HepG2 (cell line): ENCODE measurements around the gene PLEKHG7. TPM values are rescaled to one million over a fixed set of nuclear protein-coding genes. Genes with fewer than 3 reads are reported as not detected.

Experiments
- ATAC-seq: fragments of 200-7000 bp; cut with Tn5 transposase; 3 replicates; pipeline ENCODE4 v1.9.1; 2020; ENCODE audit warnings: mild to moderate bottlenecking, moderate library complexity
- BruUV-seq: library from RNA; stranded (reverse); fragments of 400-500 nt; replicated peaks from 2 replicates; lab custom pipeline; 2021; lab: Mats Ljungman, UMichigan
- CTCF ChIA-PET: fragments of 300-600 bp; formaldehyde crosslinking; extraction: SDS; loops from one replicate; lab custom pipeline; 2021; ENCODE audit warnings: low total read pairs, inconsistent platforms, low intra/inter-chr PET ratio; lab: Yijun Ruan, JAX
- POLR2A ChIA-PET: fragments of 350-600 bp; sonication (Branson Sonifier 250); formaldehyde crosslinking; loops from one replicate; lab custom pipeline; 2020; ENCODE audit warnings: antibody characterized with exemption, inconsistent platforms; lab: Yijun Ruan, JAX
- DNase-seq: peaks from one replicate; pipeline ENCODE4 v3.0.0-alpha.2; 2015; ENCODE audit warnings: low spot score
- FAIRE-seq: peaks from 3 replicates; lab custom pipeline; 2011; peaks lifted over from hg19 to GRCh38; lab: Jason Lieb, UNC
- H2AFZ ChIP-seq: one replicate; pipeline ENCODE4 v1.6.1; 2011; ENCODE audit warnings: low read length, inconsistent platforms
- H3K27ac ChIP-seq: fragments of 300-600 bp; 3 replicates; pipeline ENCODE4 v1.8.0; 2011; ENCODE audit warnings: mixed run types, mild to moderate bottlenecking, mixed read lengths, low read length, inconsistent platforms; ENCODE audit not compliant: insufficient read depth; ENCODE audit errors: extremely low read length
- H3K27me3 ChIP-seq, 2 experiments: fragments of 200-600 bp in 1 of 2; 2 replicates in 1 of 2; 3 replicates in 1 of 2; pipeline versions ENCODE4 v1.6.0 to v1.8.0; 2011; ENCODE audit warnings: low read length in 2 of 2, mild to moderate bottlenecking in 2 of 2, moderate library complexity in 2 of 2, inconsistent platforms in 1 of 2; ENCODE audit not compliant: insufficient read depth in 2 of 2, control insufficient read depth in 1 of 2
- H3K36me3 ChIP-seq, 2 experiments: fragments of 200-600 bp in 1 of 2; replicated peaks in 1 of 2; 2 replicates in 1 of 2; 3 replicates in 1 of 2; pipeline versions ENCODE4 v1.5.1 to v1.8.0; 2011; ENCODE audit warnings: low read length in 2 of 2, inconsistent platforms in 1 of 2; ENCODE audit not compliant: insufficient read depth in 2 of 2, control insufficient read depth in 1 of 2
- H3K4me1 ChIP-seq: 2 replicates; pipeline ENCODE4 v1.5.1; 2012; ENCODE audit warnings: low read length, inconsistent platforms; ENCODE audit not compliant: insufficient read depth
- H3K4me2 ChIP-seq: 2 replicates; pipeline ENCODE4 v1.6.0; 2011; ENCODE audit warnings: low read depth, low read length, inconsistent platforms
- H3K4me3 ChIP-seq, 3 experiments: fragments of 200-600 bp in 1 of 3; sonication (generic), shearing (Covaris generic) in 1 of 3; replicated peaks in 1 of 3; 2 replicates each; pipeline ENCODE4 v1.5.1; 2011 to 2016; ENCODE audit warnings: low read length in 3 of 3, inconsistent platforms in 2 of 3, low read depth in 2 of 3, mild to moderate bottlenecking in 2 of 3, control low read depth in 1 of 3, mixed read lengths in 1 of 3; ENCODE audit not compliant: insufficient read depth in 1 of 3
- H3K79me2 ChIP-seq: one replicate; pipeline ENCODE4 v1.6.1; 2011; ENCODE audit warnings: low read length, inconsistent platforms; ENCODE audit not compliant: insufficient read depth
- H3K9ac ChIP-seq: 2 replicates; pipeline ENCODE4 v1.6.0; 2011; ENCODE audit warnings: mild to moderate bottlenecking, low read depth, low read length, inconsistent platforms; ENCODE audit not compliant: insufficient read depth
- H3K9me3 ChIP-seq: 2 replicates; pipeline ENCODE4 v1.5.1; 2012; ENCODE audit warnings: mild to moderate bottlenecking, low read length
- H4K20me1 ChIP-seq: 2 replicates; pipeline ENCODE4 v1.6.0; 2011; ENCODE audit warnings: inconsistent platforms, mild to moderate bottlenecking, low read length, moderate library complexity; ENCODE audit not compliant: insufficient read depth
- ERF ChIP-seq: IDR thresholded peaks from 2 replicates; pipeline ENCODE4 v1.6.1; 2018; ENCODE audit warnings: missing biosample characterization, missing genetic modification reagents
- IRF9 ChIP-seq: sonication (generic); formaldehyde crosslinking; IDR thresholded peaks from 2 replicates; pipeline ENCODE4 v1.8.0; 2022; ENCODE audit warnings: missing genetic modification reagents, mild to moderate bottlenecking, borderline replicate concordance
- KLF13 ChIP-seq: sonication (generic); formaldehyde crosslinking; IDR thresholded peaks from 2 replicates; pipeline ENCODE4 v1.4.0; 2020; ENCODE audit warnings: mild to moderate bottlenecking, missing genetic modification reagents
- NR2C2 ChIP-seq: sonication (generic); formaldehyde crosslinking; IDR thresholded peaks from 2 replicates; pipeline ENCODE4 v1.4.0; 2020; ENCODE audit warnings: missing genetic modification reagents, mild to moderate bottlenecking, moderate library complexity, borderline replicate concordance
- PHF20 ChIP-seq: sonication (generic); formaldehyde crosslinking; IDR thresholded peaks from 2 replicates; pipeline ENCODE4 v1.5.0; 2020; ENCODE audit warnings: mild to moderate bottlenecking, missing genetic modification reagents
- PRDM10 ChIP-seq: sonication (generic); formaldehyde crosslinking; IDR thresholded peaks from 2 replicates; pipeline ENCODE4 v1.4.0; 2020; ENCODE audit warnings: low read depth, missing genetic modification reagents
- SMAD1 ChIP-seq: sonication (generic); formaldehyde crosslinking; IDR thresholded peaks from 2 replicates; pipeline ENCODE4 v1.4.0; 2020; ENCODE audit warnings: missing genetic modification reagents, low read depth, mild to moderate bottlenecking, borderline replicate concordance
- SMARCE1 ChIP-seq: fragments of 450-650 bp; IDR thresholded peaks from 2 replicates; pipeline ENCODE4 v1.6.1; 2017; ENCODE audit warnings: borderline replicate concordance
- SRF ChIP-seq: IDR thresholded peaks from 2 replicates; pipeline ENCODE4 v1.6.1; 2011; ENCODE audit warnings: mild to moderate bottlenecking, low read depth, low read length, moderate library complexity
- TRIM22 ChIP-seq: fragments of 450-650 bp; IDR thresholded peaks from 2 replicates; pipeline ENCODE4 v1.6.1; 2017
- WGBS: methylation state at CpG from one replicate; pipeline ENCODE4 v1.1.6; 2017; ENCODE audit warnings: low lambda C conversion rate; 5-methylcytosine and 5-hydroxymethylcytosine counted together
- in situ Hi-C: cut with HindIII; loops from 2 replicates; pipeline ENCODE4 v1.10.0; 2017; ENCODE audit warnings: low pct_unique_long_range_greater_than_20kb; ENCODE audit not compliant: extremely low pct_ligation_motif_present
- intact Hi-C: fragments of 100-400 bp; cut with micrococcal nuclease; formaldehyde crosslinking; loops from one replicate; pipeline ENCODE4 v1.10.0; 2022; ENCODE audit not compliant: unreplicated experiment
- polyA plus RNA-seq, 8 experiments: library from polyadenylated mRNA; depleted of rRNA in 3 of 8; stranded (reverse) in 7 of 8; unstranded in 1 of 8; fragments of >200 nt; fragmentation: Illumina TruSeq in 4 of 8; extraction: Trizol in 4 of 8; gene quantifications; 2 replicates each; pipeline versions ENCODE4 v1.2.1 to v1.2.3, GENCODE V29; 2011 to 2016; ENCODE audit warnings: low read depth in 4 of 8, missing spikeins in 1 of 8, mixed read lengths in 1 of 8; ENCODE audit not compliant: insufficient read depth in 1 of 8
- total RNA-seq, 5 experiments: library from RNA; depleted of rRNA; stranded (reverse); fragments of >200 nt; fragmentation: Illumina TruSeq; extraction: Trizol; gene quantifications; 2 replicates each; pipeline ENCODE4 v1.2.3, GENCODE V29; 2016; ENCODE audit warnings: low read depth in 1 of 5

PLEKHG7 gene
- total and polyA plus RNA-seq, 2 of the 13 experiments (the other 11 are each of a cell fraction or from before 2014, with no cell fraction given), result not detected

GRCh38 chr12:92719674-92720073, 16.9 kb downstream of the PLEKHG7 start:
- 0% methylated on average over 3 of the region's 6 CpGs for WGBS
- H3K79me2 ChIP-seq, result no peaks in the 10 kb centered on the region
- no peaks in the 10 kb centered on the region for H3K9me3 ChIP-seq
- ChIA-PET POLR2A (no interaction called here), CTCF (no interaction called here)
- peaks cover 19% of the 10 kb centered on the region for H3K4me1 ChIP-seq
- no peak overlapping the region for H3K9ac ChIP-seq
- H3K27me3 ChIP-seq, result no peaks in the 10 kb centered on the region
- no peaks in the 10 kb centered on the region for H3K36me3 ChIP-seq
- no peak for FAIRE-seq
- BruUV-seq, result no TSS peak
- H3K4me2 ChIP-seq, result no peak overlapping the region
- TF ChIP-seq TRIM22 (no peak), PRDM10 (CRISPR knock-in tag) (no peak), IRF9 (no peak), PHF20 (CRISPR knock-in tag) (no peak), SMARCE1 (no peak), SRF (no peak), NR2C2 (CRISPR knock-in tag) (no peak), SMAD1 (CRISPR knock-in tag) (no peak), KLF13 (CRISPR knock-in tag) (no peak), ERF (CRISPR knock-in tag) (no peak)
- no peak overlapping the region for H3K27ac ChIP-seq
- ATAC-seq, result no peak
- no peak overlapping the region for H3K4me3 ChIP-seq
- no peak for DNase-seq
- H4K20me1 ChIP-seq, result no peaks in the 10 kb centered on the region
- no peak overlapping the region for H2AFZ ChIP-seq
- intact Hi-C loops, result no loop called here
- in situ Hi-C loops, result no loop called here
